ENCODE data around the gene ERN1. TPM values are rescaled to one million over a fixed set of nuclear protein-coding genes. Genes with fewer than 3 reads are reported as not detected.

ERN1 gene
- total RNA-seq, 4 donors from 2014 or later, result 7.8 to 29.2 (median 12.8) TPM

GRCh38 chr17:64065161-64065560 is 64.8 kb downstream of the ERN1 start:
- Histone ChIP-seq H3K27ac (peak overlapping the region in 1 of 4 donors; percentile 37), H3K4me3 (no peak overlapping the region), H3K27me3 (no peaks in the 10 kb centered on the region), H3K4me1 (peaks cover 0 to 11% (median 6%) of the 10 kb centered on the region in 4 donors), H3K36me3 (peaks cover 0 to 27% (median 11%) of the 10 kb centered on the region in 4 donors), H3K9me3 (peaks cover 8 to 12% of the 10 kb centered on the region in 2 donors)
- in situ Hi-C loops (cut with MboI; ENCODE audit: low pct_ligation_motif_present in 1 of 4, low pct_unique_long_range_greater_than_20kb in 1 of 4, low sequenced_read_pairs in 3 of 4), result loop anchor here in 2 of 4 donors (10.0 to 25.0 kb wide), 2 partner anchors 70 to 222 kb away; partner anchors contain the start of gene ERN1 (in 2 of the 2)
- no peak for TF ChIP-seq EP300 (IDR thresholded peaks at IDR 0.05; ENCODE audit: low read depth)
- TF ChIP-seq POLR2A (IDR thresholded peaks at IDR 0.05), result no peak
- TF ChIP-seq, protein P1, sequence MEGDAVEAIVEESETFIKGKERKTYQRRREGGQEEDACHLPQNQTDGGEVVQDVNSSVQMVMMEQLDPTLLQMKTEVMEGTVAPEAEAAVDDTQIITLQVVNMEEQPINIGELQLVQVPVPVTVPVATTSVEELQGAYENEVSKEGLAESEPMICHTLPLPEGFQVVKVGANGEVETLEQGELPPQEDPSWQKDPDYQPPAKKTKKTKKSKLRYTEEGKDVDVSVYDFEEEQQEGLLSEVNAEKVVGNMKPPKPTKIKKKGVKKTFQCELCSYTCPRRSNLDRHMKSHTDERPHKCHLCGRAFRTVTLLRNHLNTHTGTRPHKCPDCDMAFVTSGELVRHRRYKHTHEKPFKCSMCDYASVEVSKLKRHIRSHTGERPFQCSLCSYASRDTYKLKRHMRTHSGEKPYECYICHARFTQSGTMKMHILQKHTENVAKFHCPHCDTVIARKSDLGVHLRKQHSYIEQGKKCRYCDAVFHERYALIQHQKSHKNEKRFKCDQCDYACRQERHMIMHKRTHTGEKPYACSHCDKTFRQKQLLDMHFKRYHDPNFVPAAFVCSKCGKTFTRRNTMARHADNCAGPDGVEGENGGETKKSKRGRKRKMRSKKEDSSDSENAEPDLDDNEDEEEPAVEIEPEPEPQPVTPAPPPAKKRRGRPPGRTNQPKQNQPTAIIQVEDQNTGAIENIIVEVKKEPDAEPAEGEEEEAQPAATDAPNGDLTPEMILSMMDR (IDR thresholded peaks at IDR 0.05), result no peak
- WGBS, 2 donors (ENCODE audit: low coverage in 1 of 2), result 74 to 88% methylated on average over 4 to 8 of the region's 8 CpGs
- DNase-seq, result no peak
- intact Hi-C loops (cut with DNase I; ENCODE audit: low total_unique reads), result loop anchor here (10.0 kb wide), 1 partner anchor 70 kb away; the partner anchor contains the start of gene ERN1

DNA sequence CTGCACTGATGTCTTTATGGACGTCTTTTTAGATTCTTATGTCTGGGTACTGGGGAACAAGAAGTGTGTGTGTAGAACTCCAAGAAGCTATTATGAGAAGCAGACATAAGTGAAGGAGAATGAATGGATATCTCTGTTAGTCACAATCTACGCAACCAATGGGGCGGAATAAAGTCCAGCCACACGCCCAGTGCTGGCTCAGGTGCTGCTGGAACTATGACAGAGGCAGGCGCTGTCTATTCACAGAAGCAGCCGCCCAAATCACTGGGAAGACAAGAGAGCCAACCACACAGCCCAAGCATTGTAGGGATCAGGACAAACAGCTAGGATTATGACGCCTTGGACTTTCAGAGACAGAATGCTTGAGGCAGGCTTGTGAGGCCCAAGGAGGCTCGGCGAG is 65.6 kb downstream of the ERN1 start:
- Histone ChIP-seq H3K36me3 (peaks cover 0 to 18% (median 7%) of the 10 kb centered on the region in 4 donors), H3K27ac (peak overlapping the region; percentile 1 to 72 (median 46)), H3K4me1 (peaks cover 0 to 16% (median 6%) of the 10 kb centered on the region in 4 donors), H3K27me3 (no peaks in the 10 kb centered on the region), H3K9me3 (peaks cover 5 to 7% of the 10 kb centered on the region in 2 donors), H3K4me3 (peak overlapping the region in 1 of 4 donors; percentile 9)
- TF ChIP-seq EP300 (IDR thresholded peaks at IDR 0.05; ENCODE audit: low read depth) (no peak), POLR2AphosphoS5 (IDR thresholded peaks at IDR 0.05) (peak in 1 of 3 donors; percentile 22)
- TF ChIP-seq, protein P1 (IDR thresholded peaks at IDR 0.05), result no peak
- WGBS, 2 donors (ENCODE audit: low coverage in 1 of 2), result 38 to 57% methylated on average over 8 to 9 of the region's 9 CpGs
- DNase-seq, result peak; percentile 76
- intact Hi-C loops (cut with DNase I; ENCODE audit: low total_unique reads) (loop anchor here (10.0 kb wide), 1 partner anchor 70 kb away; the partner anchor contains the start of gene ERN1), in situ Hi-C loops (cut with MboI; ENCODE audit: low pct_ligation_motif_present in 1 of 4, low pct_unique_long_range_greater_than_20kb in 1 of 4, low sequenced_read_pairs in 3 of 4) (loop anchor here in 2 of 4 donors (10.0 to 25.0 kb wide), 2 partner anchors 70 to 223 kb away; partner anchors contain the start of gene ERN1 (in 2 of the 2))

- intact Hi-C loops (cut with DNase I; ENCODE audit: low total_unique reads), result loop anchor here (10.0 kb wide), 1 partner anchor 71 kb away; the partner anchor contains the start of gene ERN1
- DNase-seq, result peak; percentile 76
- Histone ChIP-seq H3K9me3 (peaks cover 0 to 2% of the 10 kb centered on the region in 2 donors), H3K36me3 (peaks cover 0 to 13% (median 4%) of the 10 kb centered on the region in 4 donors), H3K4me1 (peaks cover 0 to 16% (median 6%) of the 10 kb centered on the region in 4 donors), H3K27ac (peak overlapping the region; percentile 1 to 72 (median 46)), H3K27me3 (no peaks in the 10 kb centered on the region), H3K4me3 (peak overlapping the region in 1 of 4 donors; percentile 9)
- TF ChIP-seq, protein P1 (IDR thresholded peaks at IDR 0.05), result peak; percentile 40 to 76 (median 61)
- TF ChIP-seq POLR2AphosphoS5 (IDR thresholded peaks at IDR 0.05), result no peak
- in situ Hi-C loops (cut with MboI; ENCODE audit: low pct_ligation_motif_present in 1 of 4, low pct_unique_long_range_greater_than_20kb in 1 of 4, low sequenced_read_pairs in 3 of 4), result loop anchor here in 2 of 4 donors (10.0 to 25.0 kb wide), 2 partner anchors 71 to 224 kb away; partner anchors contain the start of gene ERN1 (in 2 of the 2)
- 50% methylated on average over 16 of the region's 16 CpGs; no CpG with 5 or more reads in 1 of the 2 donors for WGBS, 2 donors (ENCODE audit: low coverage in 1 of 2)
Observed at GRCh38 chr17:64063766-64064224, 66.1 kb downstream of the ERN1 start.

- peaks cover 0 to 16% (median 6%) of the 10 kb centered on the region in 4 donors for H3K4me1 ChIP-seq
- TF ChIP-seq POLR2A (IDR thresholded peaks at IDR 0.05) (no peak), POLR2AphosphoS5 (IDR thresholded peaks at IDR 0.05) (no peak), EP300 (IDR thresholded peaks at IDR 0.05; ENCODE audit: low read depth) (no peak)
- TF ChIP-seq, protein P1 (IDR thresholded peaks at IDR 0.05), result no peak
- no peaks in the 10 kb centered on the region for H3K9me3 ChIP-seq
- WGBS, 2 donors (ENCODE audit: low coverage in 1 of 2), result 55 to 80% methylated on average over 2 to 5 of the region's 5 CpGs
- peak overlapping the region in 2 of 4 donors; percentile 64 to 72 for H3K27ac ChIP-seq
- H3K27me3 ChIP-seq, result no peaks in the 10 kb centered on the region
- intact Hi-C loops (cut with DNase I; ENCODE audit: low total_unique reads), result loop anchor here (10.0 kb wide), 1 partner anchor 72 kb away; the partner anchor contains the start of gene ERN1
- H3K36me3 ChIP-seq, result peaks cover 0 to 10% (median 2%) of the 10 kb centered on the region in 4 donors
- DNase-seq, result no peak
- H3K4me3 ChIP-seq, result no peak overlapping the region
- in situ Hi-C loops (cut with MboI; ENCODE audit: low pct_ligation_motif_present in 1 of 4, low pct_unique_long_range_greater_than_20kb in 1 of 4, low sequenced_read_pairs in 3 of 4), result loop anchor here in 2 of 4 donors (10.0 to 25.0 kb wide), 2 partner anchors 72 to 224 kb away; partner anchors contain the start of gene ERN1 (in 2 of the 2)
Observed at GRCh38 chr17:64063088-64063487, 66.9 kb downstream of the ERN1 start.
